K562 (cell line): Measurements from ENCODE around the gene TIMM44. TPM values are rescaled to one million over a fixed set of nuclear protein-coding genes. Genes with fewer than 3 reads are reported as not detected.
A peak's percentile ranks its signal among the peaks of the same experiment; 100 is the strongest.

Experiments used
- ATF1 ChIP-seq, 2 experiments: fragments of 450-650 bp in 1 of 2; IDR thresholded peaks; 2 replicates each; pipeline ENCODE4 v1.6.1; 2016; ENCODE audit warnings: missing compliant biosample characterization in 1 of 2, missing genetic modification characterization in 1 of 2
- MTA3 ChIP-seq: fragments of 450-650 bp; formaldehyde crosslinking; IDR thresholded peaks from 2 replicates; pipeline ENCODE4 v1.6.1; 2017; ENCODE audit warnings: mild to moderate bottlenecking, borderline replicate concordance
- polyA plus RNA-seq, 8 experiments: library from polyadenylated mRNA; depleted of rRNA in 4 of 8; stranded (reverse) in 5 of 8; unstranded in 3 of 8; fragments of >200 nt; fragmentation: Nextera tagmentation in 2 of 8; fragmentation: Illumina TruSeq in 1 of 8; extraction: Ambion mirVana in 2 of 8; extraction: Trizol in 1 of 8; gene quantifications; 2 replicates each; pipeline versions ENCODE4 v1.2.1 to v1.2.3, GENCODE V29; 2011 to 2014; ENCODE audit warnings: inconsistent platforms in 1 of 8, missing spikeins in 1 of 8
- total RNA-seq, 7 experiments: library from RNA; depleted of rRNA in 6 of 7; stranded (reverse); fragments of >200 nt in 6 of 7; fragmentation: Illumina TruSeq in 2 of 7; extraction: Trizol in 2 of 7; gene quantifications; 2 replicates each; pipeline versions ENCODE4 v1.2.1 to v1.2.3, GENCODE V29; 2011 to 2021; ENCODE audit warnings: low replicate concordance in 1 of 7
- TF ChIP-seq, protein P1 (sequence below): IDR thresholded peaks from 2 replicates; pipeline ENCODE4 v1.6.1; 2011; ENCODE audit warnings: borderline replicate concordance, low read depth, mild to moderate bottlenecking, moderate library complexity, low read length; ENCODE audit not compliant: insufficient read depth, poor library complexity, severe bottlenecking
- TF ChIP-seq, protein P2 (sequence below): fragments of 450-650 bp; IDR thresholded peaks from 2 replicates; pipeline ENCODE4 v1.7.1; 2018; ENCODE audit warnings: mild to moderate bottlenecking, low read depth; ENCODE audit not compliant: partially characterized antibody

Gene TIMM44
- total and polyA plus RNA-seq, 9 of the 15 experiments (the other 6 are each of a cell fraction or from before 2014, with no cell fraction given), result 10.3 to 231 (median 89.3) TPM

DNA sequence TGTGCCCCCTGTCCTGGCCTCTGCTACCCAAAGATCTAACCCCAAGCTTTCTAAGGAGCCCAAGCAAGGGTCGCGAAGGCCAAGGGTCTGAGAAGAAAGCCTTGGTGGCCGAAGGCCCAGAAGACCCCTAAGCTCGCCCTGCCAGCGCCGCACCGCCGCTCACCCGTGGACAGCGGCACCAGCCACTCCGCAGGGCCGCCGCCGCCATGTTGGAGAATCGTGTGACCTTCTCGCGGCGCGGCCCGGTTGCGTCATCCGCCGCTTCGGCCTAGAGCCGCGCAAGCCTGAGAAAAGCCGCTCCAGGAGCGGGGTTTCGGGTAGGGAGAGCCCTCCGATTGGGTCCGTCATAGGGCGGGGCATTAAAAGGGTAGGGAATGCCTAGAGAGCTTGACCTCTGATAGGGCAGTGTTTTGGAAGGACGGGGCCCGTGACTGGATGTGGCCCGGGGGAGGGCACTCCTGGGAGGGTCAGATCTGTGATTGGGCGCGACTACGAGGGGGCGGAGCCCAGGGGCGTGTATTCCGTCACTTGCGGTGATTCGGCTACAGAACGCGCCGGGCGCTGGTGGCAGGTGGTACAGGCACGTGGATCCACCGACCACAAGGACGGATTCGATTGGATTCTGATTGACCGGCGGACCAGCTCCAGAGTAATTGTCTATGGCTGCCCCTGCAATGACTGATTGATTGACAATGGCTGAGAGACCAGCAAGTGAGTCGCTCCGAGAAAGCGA, at the start of gene TIMM44 (continued):
- TF ChIP-seq, protein P1, sequence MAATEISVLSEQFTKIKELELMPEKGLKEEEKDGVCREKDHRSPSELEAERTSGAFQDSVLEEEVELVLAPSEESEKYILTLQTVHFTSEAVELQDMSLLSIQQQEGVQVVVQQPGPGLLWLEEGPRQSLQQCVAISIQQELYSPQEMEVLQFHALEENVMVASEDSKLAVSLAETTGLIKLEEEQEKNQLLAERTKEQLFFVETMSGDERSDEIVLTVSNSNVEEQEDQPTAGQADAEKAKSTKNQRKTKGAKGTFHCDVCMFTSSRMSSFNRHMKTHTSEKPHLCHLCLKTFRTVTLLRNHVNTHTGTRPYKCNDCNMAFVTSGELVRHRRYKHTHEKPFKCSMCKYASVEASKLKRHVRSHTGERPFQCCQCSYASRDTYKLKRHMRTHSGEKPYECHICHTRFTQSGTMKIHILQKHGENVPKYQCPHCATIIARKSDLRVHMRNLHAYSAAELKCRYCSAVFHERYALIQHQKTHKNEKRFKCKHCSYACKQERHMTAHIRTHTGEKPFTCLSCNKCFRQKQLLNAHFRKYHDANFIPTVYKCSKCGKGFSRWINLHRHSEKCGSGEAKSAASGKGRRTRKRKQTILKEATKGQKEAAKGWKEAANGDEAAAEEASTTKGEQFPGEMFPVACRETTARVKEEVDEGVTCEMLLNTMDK, result no peak
- TF ChIP-seq, protein P2, sequence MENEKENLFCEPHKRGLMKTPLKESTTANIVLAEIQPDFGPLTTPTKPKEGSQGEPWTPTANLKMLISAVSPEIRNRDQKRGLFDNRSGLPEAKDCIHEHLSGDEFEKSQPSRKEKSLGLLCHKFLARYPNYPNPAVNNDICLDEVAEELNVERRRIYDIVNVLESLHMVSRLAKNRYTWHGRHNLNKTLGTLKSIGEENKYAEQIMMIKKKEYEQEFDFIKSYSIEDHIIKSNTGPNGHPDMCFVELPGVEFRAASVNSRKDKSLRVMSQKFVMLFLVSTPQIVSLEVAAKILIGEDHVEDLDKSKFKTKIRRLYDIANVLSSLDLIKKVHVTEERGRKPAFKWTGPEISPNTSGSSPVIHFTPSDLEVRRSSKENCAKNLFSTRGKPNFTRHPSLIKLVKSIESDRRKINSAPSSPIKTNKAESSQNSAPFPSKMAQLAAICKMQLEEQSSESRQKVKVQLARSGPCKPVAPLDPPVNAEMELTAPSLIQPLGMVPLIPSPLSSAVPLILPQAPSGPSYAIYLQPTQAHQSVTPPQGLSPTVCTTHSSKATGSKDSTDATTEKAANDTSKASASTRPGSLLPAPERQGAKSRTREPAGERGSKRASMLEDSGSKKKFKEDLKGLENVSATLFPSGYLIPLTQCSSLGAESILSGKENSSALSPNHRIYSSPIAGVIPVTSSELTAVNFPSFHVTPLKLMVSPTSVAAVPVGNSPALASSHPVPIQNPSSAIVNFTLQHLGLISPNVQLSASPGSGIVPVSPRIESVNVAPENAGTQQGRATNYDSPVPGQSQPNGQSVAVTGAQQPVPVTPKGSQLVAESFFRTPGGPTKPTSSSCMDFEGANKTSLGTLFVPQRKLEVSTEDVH, result peak; percentile 74
- TF ChIP-seq ATF1 (CRISPR knock-in tag; IDR thresholded peaks at IDR 0.05) (peak; percentile 67; the same call in 1 of the 2 replicates), ATF1 (tag; IDR thresholded peaks at IDR 0.05) (peak; percentile 97), MTA3 (peak; percentile 66; the same call in 1 of the 2 replicates)
